ENCODE measurements around the gene GRAP.

GRCh38 chr17:19022128-19022527, 24.6 kb downstream of the GRAP start:
- TF ChIP-seq ELK4 (IDR thresholded peaks at IDR 0.05; ENCODE audit: borderline replicate concordance, low read depth, low read length) (no peak), ZNF174 (tag by site-specific recombination; IDR thresholded peaks at IDR 0.05) (no peak), ZNF791 (tag by site-specific recombination; IDR thresholded peaks at IDR 0.05) (no peak), CTCF (tag by site-specific recombination; IDR thresholded peaks at IDR 0.05) (no peak), YY1 (tag by site-specific recombination; IDR thresholded peaks at IDR 0.05) (no peak), GLIS1 (tag by site-specific recombination; IDR thresholded peaks at IDR 0.05) (no peak), ZNF48 (tag by site-specific recombination; IDR thresholded peaks at IDR 0.05) (no peak), ZNF274 (IDR thresholded peaks at IDR 0.05; ENCODE audit: low read length) (no peak), ZNF274 (tag by site-specific recombination; IDR thresholded peaks at IDR 0.05; ENCODE audit: borderline replicate concordance) (no peak), ZNF121 (tag by site-specific recombination; IDR thresholded peaks at IDR 0.05) (no peak), ZNF140 (tag by site-specific recombination; IDR thresholded peaks at IDR 0.05) (no peak)

All from HEK293 (cell line).